Measurements from ENCODE around the gene MACROH2A2. TPM values are rescaled to one million over a fixed set of nuclear protein-coding genes. Genes with fewer than 3 reads are reported as not detected.

The MACROH2A2 gene
- total RNA-seq (10 to 100 TPM; 10.0 to 17.5 (median 13.3) TPM), polyA plus RNA-seq (10 to 100 TPM; 10.3 to 12.3 TPM)
- long read RNA-seq, donor 1, transcript H2AFY2-201 (9 exons, 1,980 nt), result major isoform, 17 of 24 reads
- long read RNA-seq, donor 1, partial matches to known transcripts, result 4 of 24 reads
- long read RNA-seq, donor 1, other reads (novel, unspliced or antisense), result 3 of 24 reads
- long read RNA-seq, donor 2, transcript H2AFY2-201 (9 exons, 1,980 nt), result major isoform, 21 of 26 reads
- long read RNA-seq, donor 2, partial matches to known transcripts, result 4 of 26 reads
- long read RNA-seq, donor 2, other reads (novel, unspliced or antisense), result 1 of 26 reads
- long read RNA-seq, donor 3, transcript H2AFY2-201 (9 exons, 1,980 nt), result major isoform, 42 of 47 reads
- long read RNA-seq, donor 3, partial matches to known transcripts, result 4 of 47 reads
- long read RNA-seq, donor 3, other reads (novel, unspliced or antisense), result 1 of 47 reads

DNA sequence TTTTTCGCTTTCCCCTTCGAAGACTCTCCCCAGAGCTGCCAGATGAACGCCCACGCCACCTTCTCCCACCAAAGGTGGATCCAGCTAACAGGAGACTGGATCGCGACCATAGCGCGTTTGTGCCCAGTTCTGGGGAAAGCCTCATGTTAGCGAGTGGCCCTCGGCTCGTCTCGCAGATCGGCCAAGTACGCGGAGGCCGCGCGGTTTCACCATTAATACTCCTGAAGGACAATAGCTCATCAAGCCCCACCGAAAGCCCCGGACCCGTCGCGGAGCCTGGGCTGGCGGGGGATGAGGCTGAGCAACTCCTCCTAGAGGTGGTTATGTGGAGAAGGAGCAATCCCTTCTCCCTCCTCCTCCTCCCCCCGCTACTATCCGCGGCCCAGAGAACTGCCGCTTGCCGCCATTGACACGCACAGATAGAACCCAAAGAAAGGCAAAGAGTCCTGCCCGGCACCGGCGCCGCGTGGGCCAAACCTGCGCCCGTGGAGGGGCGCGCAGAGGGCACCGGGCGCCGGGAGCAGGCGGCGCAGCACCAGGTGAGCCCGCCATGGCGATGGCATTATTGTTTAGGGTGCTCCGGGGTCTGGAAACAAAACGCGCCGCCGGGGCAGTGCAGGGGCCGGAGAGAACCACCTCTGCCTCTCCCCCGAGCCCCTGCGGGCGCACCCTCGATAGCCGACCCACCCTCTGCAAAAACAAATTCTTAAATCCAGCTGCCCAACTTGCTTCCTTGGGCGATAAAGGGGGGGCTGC, at the start of gene MACROH2A2:
Gene MACROH2A2 (plus strand): TSS at position 385 of the 756 bp plus-strand sequence. CDS start 22,813 bp downstream, outside the sequence.
- peak; percentile 54 to 59 for DNase-seq
- intact Hi-C loops (cut with DNase I), result no loop called here
- 1% methylated on average over 58 of the region's 58 CpGs for WGBS, 2 donors
- TF ChIP-seq, protein P1, sequence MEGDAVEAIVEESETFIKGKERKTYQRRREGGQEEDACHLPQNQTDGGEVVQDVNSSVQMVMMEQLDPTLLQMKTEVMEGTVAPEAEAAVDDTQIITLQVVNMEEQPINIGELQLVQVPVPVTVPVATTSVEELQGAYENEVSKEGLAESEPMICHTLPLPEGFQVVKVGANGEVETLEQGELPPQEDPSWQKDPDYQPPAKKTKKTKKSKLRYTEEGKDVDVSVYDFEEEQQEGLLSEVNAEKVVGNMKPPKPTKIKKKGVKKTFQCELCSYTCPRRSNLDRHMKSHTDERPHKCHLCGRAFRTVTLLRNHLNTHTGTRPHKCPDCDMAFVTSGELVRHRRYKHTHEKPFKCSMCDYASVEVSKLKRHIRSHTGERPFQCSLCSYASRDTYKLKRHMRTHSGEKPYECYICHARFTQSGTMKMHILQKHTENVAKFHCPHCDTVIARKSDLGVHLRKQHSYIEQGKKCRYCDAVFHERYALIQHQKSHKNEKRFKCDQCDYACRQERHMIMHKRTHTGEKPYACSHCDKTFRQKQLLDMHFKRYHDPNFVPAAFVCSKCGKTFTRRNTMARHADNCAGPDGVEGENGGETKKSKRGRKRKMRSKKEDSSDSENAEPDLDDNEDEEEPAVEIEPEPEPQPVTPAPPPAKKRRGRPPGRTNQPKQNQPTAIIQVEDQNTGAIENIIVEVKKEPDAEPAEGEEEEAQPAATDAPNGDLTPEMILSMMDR (IDR thresholded peaks at IDR 0.05), result peak in 7 of 9 donors; percentile 10 to 60 (median 44)
- no peaks in the 10 kb centered on the region for H3K36me3 ChIP-seq
- H3K4me1 ChIP-seq, result peaks cover 0 to 20% (median 5%) of the 10 kb centered on the region in 9 donors
- peak within 1 kb of the TSS; percentile 21 to 88 (median 78) for H3K27ac ChIP-seq
- peak within 1 kb of the TSS; percentile 27 to 80 (median 76) for H3K4me3 ChIP-seq
- H3K9me3 ChIP-seq, result no peaks in the 10 kb centered on the region
- peak; percentile 86 to 95 (median 94) for ATAC-seq
- H3K27me3 ChIP-seq, result peaks cover 0 to 57% (median 17%) of the 10 kb centered on the region in 7 donors

DNA sequence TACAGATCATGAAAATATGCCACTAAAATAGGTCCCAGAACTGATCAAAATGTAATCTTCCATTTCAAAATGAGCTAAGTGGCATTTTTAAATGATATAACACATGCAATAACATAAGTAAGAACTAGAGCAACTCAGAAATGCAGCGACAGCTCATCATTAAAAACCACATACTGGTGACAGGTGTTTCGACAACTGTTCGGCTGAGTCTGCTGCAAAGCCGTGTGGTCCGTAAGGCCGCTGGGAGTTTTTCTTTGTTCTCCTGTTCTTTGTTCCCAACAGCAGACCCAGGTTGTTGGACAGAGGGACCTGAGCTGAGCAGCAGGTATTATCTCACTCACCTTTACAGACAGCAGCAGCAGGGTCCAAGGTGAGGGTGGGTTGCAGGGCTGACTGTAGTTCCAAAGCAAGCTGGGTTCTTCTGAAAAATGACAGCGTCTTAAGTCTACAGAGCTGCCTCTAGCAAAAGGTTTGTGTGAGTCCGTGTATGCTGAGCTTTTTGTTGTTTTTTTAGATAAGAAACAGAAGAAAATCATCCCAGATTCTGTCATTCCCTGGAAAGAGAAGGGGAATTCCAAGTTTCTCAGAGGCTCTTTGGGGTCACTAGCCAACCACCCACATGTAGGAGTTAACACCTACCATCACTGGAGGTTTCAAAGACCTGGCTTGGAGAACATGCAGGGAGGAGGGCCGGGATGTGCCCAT, 45.4 kb upstream of the MACROH2A2 start:
- Histone ChIP-seq H3K36me3 (no peaks in the 10 kb centered on the region), H3K4me3 (no peak overlapping the region), H3K27ac (no peak overlapping the region), H3K9me3 (peaks cover 0 to 10% (median 0%) of the 10 kb centered on the region in 11 donors), H3K27me3 (peaks cover 0 to 21% (median 15%) of the 10 kb centered on the region in 7 donors), H3K4me1 (no peaks in the 10 kb centered on the region)
- ATAC-seq (no peak), DNase-seq (no peak)
- TF ChIP-seq, protein P1 (IDR thresholded peaks at IDR 0.05), result no peak
- WGBS, 2 donors, result 78% methylated on average over 9 of the region's 9 CpGs
- intact Hi-C loops (cut with DNase I), result no loop called here

GRCh38 chr10:70031215-70031614, 21.4 kb upstream of the MACROH2A2 start:
- TF ChIP-seq, protein P1 (IDR thresholded peaks at IDR 0.05), result no peak
- no peak for DNase-seq

More at GRCh38 chr10:70031215-70031614, 21.4 kb upstream of the MACROH2A2 start:
- H3K9me3 ChIP-seq, result peaks cover 0 to 32% (median 10%) of the 10 kb centered on the region in 11 donors
- H3K27me3 ChIP-seq, result peaks cover 0 to 21% (median 2%) of the 10 kb centered on the region in 7 donors
- H3K4me1 ChIP-seq, result peaks cover 0 to 8% (median 0%) of the 10 kb centered on the region in 9 donors
- intact Hi-C loops (cut with DNase I), result no loop called here
- no peak overlapping the region for H3K27ac ChIP-seq
- no peak overlapping the region for H3K4me3 ChIP-seq
- ATAC-seq, result no peak
- H3K36me3 ChIP-seq, result no peaks in the 10 kb centered on the region

Data from heart right ventricle (tissue), 16 donors.